NCI-H1694 (cell line): Measurements from ENCODE around the gene USP7.
"Not testable (repeated sequence)": the region's sequence is repeated elsewhere in the genome, so short reads cannot be mapped to it uniquely, and the experiment has no call there.

Source experiments
- DNase-seq: peaks from one replicate; lab custom pipeline; 2025; lab: John Stamatoyannopoulos, UW

USP7 gene

DNA sequence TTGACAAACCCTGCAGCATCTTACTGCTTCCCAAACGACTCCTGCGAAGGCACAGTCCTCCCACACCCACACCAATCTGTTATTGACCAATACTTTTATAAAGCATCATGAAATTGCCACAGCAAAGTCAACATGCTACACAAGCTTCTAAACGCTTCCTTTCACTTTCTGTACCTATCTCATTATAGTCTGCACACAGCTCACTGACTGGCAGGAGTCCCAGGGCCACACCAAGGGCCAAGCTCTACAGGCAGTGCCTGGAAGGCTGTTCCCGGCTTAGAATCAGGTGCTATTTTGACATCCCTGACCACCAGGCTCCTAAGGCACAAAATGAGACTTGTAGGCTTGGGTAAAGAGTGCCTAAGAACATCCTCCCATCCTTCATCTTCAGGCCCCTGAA is 39.5 kb downstream of the USP7 start:
- DNase-seq = no peak

GRCh38 chr16:8923199-8923598 is 40.5 kb downstream of the USP7 start:
- no peak for DNase-seq

GRCh38 chr16:8921347-8921984 is 42.2 kb downstream of the USP7 start:
- no peak for DNase-seq

DNA sequence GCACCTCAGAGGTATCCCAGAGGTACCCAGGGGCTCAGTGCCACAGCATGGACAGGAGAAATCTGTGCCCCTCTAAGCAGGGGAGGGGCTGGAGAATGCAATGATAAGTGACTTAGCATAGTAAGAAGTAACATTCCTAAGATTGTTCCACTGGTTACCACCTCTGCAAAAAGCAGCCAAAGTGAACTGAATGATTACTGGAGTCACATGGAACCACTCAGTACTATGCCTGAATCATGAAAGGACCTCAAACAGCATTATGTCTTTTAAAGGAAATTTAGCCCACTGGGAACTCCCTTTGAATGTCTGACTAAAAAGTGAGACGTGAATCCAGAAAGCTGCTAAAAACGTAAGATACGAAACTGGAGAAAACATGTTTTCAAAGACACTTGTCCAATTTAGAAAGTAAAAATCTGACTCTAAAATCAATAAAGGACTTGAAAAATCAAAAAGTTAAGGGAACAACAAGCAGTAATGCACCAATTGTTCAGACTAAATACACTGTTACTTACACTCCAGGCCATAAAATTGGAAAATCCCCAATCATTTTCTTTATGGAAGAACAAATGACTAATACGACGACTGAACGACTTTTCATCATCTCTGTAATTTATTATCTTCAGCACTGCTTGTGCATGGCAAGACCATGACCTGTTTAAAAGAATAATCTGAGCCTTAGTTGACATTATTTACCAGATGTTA is 42.9 kb downstream of the USP7 start:
- no peak for DNase-seq

GRCh38 chr16:8919934-8920462 is 43.7 kb downstream of the USP7 start:
- DNase-seq = no peak

DNA sequence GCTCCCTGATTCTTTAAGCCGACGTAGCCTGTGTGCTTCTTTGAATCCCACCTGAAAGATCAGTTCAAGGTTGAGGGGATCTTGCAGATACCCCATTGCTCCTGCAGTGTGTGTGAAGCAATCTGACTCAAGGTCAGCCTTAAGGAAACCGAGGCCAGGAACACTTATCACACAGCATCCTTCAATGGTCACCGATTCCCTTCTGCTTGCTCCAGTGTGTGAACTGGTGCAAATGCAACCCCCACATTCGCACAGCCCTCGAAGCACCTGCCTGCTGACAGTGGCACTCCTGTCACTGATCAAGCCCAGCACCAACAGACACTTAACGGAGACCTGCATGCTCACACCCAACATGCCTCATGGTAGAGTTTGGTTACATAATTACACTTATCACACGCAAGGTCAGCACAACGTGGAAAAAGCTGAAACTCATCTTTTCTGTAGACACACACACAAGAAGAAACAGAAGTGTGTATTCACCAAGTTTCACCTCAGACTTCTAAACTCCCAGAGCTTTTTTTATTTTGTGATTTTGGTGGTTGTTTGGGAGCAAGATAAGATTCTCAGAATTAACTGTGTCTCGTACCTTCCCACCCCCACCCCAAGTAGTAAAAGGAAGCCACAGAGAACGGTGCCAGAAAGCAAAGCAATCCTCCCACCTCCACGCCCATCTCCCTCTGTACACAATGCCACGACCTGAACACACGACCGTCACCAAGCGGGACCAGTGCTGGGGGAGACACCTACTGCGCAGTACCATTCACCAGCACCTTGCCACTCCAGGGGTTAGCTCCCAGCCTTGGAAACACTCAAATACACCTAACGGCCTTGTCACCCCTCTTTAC is 44.4 kb downstream of the USP7 start:
- DNase-seq = no peak

GRCh38 chr16:8917336-8917735 is 46.4 kb downstream of the USP7 start:
- not testable (repeated sequence) for DNase-seq

DNA sequence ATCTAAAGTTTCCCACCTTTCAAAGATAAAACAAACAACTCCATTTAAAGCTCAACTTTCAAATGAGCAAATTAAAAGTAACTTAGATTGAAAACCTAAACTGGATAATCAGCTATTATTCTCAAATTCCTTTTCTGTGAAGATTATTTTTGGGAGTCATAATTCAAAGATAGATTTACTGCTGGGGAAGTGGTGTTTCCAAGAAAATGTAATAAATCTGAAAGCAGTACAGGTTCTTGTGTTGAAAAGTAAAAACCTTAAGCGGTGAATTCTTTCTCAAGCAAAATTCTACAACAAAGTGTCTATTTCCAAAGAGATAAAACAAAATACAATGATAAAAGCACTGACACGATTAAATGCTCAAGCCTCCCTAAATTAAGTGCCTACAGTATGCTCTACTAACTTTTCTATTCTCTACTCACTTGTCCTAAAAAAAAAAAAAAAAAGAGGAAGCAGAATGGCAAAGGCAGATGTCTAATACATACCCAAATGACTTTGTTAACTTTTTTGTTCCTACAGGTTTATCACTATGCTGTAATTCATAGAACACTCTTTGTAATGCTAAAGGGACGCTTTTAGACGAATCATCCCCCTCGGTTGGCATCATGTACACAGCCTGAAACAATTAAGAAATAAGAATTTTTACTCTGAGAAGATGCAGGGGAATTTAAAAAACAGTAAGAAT is 47.0 kb downstream of the USP7 start:
- no peak for DNase-seq

GRCh38 chr16:8915722-8916301 is 47.9 kb downstream of the USP7 start:
- DNase-seq = no peak

DNA sequence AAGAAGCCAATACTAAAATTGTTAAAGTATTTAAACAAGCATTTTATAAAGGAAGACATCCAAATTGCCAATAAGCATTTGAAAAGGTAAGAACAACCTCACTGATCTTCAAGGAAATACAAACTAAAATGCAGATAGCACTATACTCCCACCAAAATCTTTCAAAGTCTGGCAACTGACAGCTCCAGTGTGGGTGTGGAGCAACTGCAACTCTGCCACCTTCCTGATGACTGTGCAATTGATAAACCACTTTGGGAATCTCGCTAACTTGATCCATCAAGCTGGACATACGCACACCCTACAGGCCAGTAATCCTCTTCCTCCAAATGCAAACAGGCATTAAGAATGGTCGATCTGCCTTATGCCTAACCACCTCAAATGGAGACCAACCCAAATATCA is 49.6 kb downstream of the USP7 start:
- DNase-seq = no peak

GRCh38 chr16:8912793-8913192 is 50.9 kb downstream of the USP7 start:
- DNase-seq = no peak

DNA sequence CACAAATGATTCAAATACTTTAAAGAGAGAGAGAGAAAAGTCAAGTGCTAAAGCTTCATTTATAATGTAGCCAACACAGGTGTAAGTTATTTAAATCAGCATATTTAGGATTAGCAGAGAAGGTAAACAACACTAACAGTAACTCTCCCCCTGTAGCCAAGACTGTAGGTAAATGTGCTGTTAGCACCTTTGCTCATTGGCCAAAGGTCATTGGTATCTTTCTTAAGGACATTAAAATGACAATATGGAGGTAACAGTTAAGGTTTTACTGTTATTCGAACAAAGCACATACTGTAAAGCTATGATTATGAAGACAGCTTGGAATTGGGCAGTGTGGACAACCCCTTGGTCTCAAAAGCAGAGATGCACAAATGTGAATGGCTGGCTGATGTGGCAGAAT is 52.9 kb downstream of the USP7 start:
- DNase-seq = no peak

- no peak for DNase-seq
Observed at GRCh38 chr16:8908810-8909468, 54.8 kb downstream of the USP7 start.

- no peak for DNase-seq
Observed at GRCh38 chr16:8907096-8907495, 56.6 kb downstream of the USP7 start.

- no peak for DNase-seq
Observed at GRCh38 chr16:8905795-8906591, 57.7 kb downstream of the USP7 start.

- peak; percentile 15 for DNase-seq
Observed at GRCh38 chr16:8905168-8905762, 58.4 kb downstream of the USP7 start.

- no peak for DNase-seq
Observed at GRCh38 chr16:8904018-8904430, 59.7 kb downstream of the USP7 start.

DNA sequence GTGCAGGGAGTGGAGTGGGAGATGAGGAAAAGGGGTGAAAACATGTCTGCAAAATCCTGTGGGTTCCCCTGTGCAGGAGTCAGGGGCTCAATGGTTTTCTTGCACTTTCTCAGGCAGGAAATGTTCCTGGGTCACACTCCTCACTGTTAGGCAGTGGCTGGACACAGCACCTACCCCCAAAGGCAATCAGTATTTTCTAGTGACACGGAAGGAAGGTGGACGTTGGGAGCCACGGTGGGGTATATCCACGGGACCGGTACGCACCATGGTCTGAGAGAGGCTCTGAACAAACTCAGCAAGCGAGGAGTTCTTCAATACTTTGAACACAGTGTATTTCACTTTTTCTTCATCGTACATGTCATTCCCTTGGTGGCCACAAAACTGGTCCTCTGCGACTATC is 60.7 kb downstream of the USP7 start:
- DNase-seq = no peak

DNA sequence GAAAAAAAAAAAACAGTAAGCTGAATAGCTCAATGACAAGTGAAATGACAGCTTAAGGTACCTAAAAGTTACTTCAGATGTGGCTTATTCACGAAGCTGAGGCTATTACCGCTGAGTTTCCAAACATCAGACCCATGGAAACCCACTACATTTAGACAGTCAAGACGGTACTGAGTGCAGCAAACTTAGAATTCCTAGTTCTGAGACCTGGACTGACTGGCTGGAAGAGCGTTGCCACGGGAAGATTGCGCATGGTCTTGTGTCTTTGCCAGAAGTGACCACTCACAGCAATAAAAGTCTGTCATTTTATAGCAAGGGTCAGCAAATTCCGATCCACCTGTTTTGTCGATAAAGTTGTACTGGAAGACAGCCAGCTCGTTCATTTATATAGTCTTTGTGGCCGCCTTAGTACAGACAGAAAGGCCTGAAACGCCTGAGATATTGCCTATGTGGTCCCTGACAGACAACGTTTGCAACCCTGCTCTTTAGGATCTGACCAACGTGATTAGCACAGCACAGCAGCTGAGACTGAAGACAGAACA is 62.3 kb downstream of the USP7 start:
- no peak for DNase-seq

DNA sequence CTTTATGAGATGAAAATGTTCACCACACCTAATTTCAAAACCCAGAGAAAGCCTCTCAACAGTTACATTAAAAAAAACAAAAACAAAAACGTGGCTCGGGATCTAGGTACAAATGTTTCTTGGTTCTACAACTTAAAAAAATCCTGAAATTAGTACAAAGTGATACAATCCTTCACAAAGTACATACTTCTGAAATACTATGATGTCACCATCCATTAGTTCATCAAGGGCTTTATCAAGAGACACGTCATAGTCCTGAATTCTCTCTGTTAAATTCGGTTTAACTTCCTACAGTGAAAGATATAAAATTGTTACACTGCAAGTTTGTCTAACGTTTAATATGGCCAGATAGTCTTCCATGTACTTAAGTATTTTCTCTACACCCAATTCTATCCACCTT is 63.4 kb downstream of the USP7 start:
- DNase-seq = no peak
